GM18909 (cell line): ENCODE measurements around the gene NFIB.

Experiments used
- ATAC-seq: cut with Tn5 transposase; IDR thresholded peaks from one replicate; pipeline ENCODE4 v1.9.1; 2021; ENCODE audit warnings: mild to moderate bottlenecking; ENCODE audit not compliant: unreplicated experiment, poor library complexity

The NFIB gene

GRCh38 chr9:14345354-14346230, 31.7 kb upstream of the NFIB start:
- ATAC-seq, result no peak

DNA sequence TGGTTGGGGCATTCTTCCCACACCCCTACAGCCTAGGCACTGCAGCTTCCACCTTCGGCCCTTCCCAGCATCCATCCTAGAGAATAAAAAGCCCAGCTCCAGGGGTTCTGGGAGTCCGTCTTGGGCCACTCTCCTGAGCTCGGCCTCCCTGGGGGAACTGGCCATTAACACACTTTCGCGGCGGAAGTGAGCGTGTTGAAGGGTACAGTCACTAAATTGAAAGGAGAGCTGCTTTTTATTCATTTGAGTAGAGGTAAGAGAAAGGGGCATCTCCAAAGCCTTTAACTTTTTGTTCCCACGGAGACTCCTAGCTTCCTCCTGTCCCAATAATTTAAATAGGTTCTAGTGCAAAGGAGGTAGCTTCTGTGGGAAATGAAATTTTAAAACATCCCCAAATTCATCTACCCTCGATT, 31.0 kb upstream of the NFIB start:
- no peak for ATAC-seq

GRCh38 chr9:14344053-14344524, 30.1 kb upstream of the NFIB start:
- ATAC-seq, result no peak

GRCh38 chr9:14343261-14344031, 29.5 kb upstream of the NFIB start:
- ATAC-seq, result no peak

DNA sequence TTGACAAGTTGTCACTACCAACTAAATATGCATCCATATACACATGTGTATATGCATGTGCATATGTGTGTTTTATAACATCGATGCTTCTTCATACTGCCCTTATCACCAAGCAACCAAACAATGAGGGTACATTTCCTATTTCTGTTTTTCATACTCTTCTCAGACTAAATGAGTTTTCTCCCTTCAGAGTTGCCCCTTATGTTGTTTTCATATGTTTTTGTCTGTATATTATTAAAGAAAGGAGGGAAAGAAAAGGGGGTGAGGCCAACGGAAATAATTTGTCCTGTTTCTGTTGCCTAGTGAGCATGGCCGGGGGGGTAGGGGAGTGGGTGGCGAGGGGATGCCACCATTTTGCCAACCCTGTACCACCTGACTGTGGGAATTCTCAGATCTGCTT, 28.8 kb upstream of the NFIB start:
- ATAC-seq, result no peak

- no peak for ATAC-seq
Measured at GRCh38 chr9:14341437-14342122, 27.6 kb upstream of the NFIB start.

GRCh38 chr9:14340994-14341393, 27.1 kb upstream of the NFIB start:
- no peak for ATAC-seq

DNA sequence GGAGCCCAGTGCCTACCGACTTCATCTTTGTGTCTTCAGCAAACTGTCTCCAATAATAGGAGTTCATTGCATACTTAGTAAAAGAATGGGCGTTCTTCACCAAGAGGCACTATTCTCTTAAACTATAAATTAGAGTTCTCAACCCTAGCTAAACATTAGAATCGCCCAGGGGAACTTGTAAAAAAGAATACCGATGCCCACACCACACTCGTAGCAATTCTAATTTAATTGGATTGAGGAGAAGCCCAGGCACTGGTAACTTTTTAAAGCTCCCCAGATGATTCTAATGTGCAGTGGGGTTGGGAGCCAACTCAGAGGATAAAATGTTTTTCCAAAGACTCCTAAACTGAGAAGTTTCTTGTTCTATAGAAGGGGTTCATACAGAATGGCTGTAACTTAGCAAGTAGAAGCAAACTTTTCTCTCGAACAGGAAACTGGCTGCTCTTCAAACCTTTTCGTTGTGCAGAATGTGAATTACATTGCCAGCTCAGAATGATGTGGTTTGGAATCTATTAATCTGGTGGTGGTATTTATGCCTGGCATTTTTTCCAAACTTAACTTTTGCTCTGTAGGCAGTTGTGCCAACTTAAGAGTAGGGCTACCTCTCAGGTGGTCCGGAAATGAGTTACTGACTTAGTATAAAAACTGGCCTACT, 26.4 kb upstream of the NFIB start:
- no peak for ATAC-seq

DNA sequence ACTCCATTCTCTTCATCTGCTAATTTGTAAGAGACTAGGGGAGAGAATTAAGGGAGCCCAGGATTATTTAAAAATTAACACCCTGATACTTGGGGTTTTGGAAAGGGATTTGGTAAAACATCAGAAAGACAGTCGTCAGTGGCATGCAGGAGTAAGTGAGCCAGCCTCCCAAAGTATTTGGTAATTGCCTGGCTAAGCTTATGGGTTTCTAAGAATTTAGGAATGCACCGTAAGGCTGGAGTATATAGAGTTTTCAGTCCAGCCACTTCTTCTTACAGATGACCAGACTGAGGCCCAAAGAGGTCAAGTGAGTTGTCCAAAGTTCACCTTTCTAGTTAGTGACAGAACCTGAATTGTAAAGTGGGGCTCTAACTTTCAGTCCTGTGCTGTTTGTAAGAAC, 25.8 kb upstream of the NFIB start:
- no peak for ATAC-seq

DNA sequence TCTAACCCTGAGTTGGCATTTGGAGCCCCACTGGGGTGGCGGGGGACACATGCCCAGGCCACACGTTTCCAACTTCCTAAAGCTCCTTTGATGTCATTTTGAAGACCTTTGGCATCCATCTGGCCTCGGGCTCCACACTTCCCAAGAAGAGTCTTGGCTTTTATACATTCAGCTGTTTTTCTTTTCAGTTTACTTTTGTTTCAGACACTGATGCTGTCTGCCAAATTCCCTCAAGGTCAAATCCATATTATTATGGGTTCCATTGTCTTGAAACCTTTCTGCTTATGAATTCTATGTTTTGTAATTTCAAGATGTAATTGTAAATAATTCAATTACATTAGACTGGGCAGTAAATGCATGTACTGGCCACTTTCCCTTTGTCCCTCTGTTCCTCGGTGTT, 23.7 kb upstream of the NFIB start:
- ATAC-seq, result no peak

DNA sequence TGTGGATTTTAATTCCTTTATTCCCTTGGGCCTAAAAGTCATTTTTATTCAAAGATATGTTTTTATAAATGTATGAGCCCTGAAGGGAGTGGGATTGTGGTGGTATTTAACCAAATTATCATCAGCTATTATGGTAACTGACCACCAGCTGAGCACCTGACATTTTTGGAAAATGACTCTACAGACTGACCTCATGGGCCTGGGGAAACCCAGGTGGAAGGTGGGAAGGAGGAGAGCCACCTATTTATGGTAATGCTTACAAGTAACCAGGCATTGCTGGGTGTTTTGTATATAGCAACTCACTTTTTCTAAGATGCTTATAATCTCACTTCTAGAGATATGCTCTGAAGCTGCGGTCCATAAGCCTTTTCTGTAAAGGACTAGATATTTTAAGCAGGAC, 22.3 kb upstream of the NFIB start:
- no peak for ATAC-seq

DNA sequence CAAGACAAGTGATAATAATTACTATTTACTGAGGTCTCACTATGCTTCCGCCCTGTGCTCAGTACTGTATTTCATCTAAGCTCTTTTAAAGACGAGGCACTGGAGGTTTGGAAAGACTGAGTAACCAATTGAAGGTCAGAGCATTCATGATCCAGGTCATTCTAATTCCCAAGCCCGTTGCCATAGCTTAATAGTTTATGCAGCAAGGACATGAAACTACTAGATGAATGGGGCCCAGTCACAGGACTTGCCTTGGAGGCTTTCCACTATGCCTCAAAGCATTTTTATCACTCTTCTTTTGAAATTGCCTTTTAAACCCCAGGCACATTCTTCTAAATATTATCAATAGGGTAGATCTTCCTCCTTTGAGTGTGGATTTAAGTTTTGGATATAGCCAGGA, 17.2 kb upstream of the NFIB start:
- no peak for ATAC-seq

DNA sequence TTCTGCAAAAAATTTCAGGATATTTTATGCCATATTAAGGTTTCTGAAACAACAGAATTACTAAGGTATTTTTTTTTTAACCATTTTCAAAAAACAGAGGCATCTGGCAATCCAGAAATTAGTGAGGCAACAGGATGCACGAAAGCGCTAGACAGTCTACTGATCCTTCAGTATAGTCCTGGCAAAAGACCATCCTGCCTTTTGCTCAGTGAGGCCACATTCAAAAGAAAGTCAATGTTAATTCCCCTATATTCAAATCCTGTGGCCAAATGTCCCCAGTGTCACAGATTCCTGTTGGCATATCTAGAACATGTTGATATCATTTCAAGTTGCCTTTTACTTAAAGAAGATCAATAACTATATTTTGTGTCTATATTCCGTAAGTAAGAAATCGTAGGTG, 13.1 kb upstream of the NFIB start:
- no peak for ATAC-seq

DNA sequence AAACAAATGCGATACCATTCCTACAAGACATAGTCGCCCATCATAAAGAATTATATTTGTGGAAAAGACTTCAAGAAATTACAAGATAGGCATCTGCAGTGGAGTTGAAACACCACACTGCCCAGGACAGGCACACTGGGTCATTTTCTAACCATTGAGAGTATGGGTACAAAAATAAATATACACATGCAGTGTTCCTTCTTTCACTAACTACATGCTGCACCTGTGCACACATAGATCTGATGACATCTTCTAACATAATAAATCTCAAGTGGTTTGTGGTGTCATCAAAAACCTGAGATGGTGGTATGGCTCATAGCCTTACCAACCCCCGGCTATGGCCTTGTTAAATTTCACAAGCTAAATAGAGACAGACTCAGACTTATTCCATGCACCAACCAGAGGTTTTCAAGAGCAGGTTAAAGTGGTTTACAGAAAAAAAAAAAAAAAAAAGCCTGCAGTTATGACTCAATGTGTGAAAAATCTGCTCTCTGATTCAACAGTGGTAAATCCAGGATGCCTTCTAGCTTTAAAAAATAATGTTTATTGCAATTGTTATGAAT, 12.4 kb upstream of the NFIB start:
- no peak for ATAC-seq

- no peak for ATAC-seq
Measured at GRCh38 chr9:14325147-14325546, 11.2 kb upstream of the NFIB start.

DNA sequence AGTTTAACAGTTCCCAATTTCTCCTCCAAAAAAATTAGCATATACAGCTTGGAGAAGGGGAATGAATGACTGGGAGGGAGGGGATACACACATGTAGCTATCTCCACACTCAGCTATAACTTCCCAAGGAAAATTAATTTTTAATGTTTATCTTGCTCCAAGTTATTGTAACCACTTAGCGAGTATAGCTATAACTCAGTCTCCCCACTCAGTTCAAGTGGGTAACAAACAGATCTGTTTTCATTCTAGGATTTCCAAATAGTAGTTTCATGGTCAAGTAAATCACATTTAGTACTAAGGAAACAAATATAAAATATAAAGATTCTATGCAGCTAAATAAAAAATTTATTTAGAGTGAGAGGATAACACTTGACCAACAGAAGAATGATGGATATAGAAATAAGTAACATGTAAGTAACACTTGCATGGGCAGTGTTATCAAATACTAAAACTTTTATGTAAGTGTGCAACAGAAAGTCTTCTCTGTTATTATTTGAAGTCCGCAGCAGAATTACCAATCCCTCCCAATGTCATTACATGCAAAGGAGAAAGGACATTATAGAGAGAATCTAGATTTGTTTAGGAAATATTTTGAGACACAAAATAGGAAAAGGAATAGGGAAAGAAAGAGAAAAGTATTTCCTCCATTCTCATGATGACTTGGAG, 10.2 kb upstream of the NFIB start:
- ATAC-seq, result no peak

GRCh38 chr9:14323083-14323971, 9.4 kb upstream of the NFIB start:
- peak; percentile 1 for ATAC-seq

DNA sequence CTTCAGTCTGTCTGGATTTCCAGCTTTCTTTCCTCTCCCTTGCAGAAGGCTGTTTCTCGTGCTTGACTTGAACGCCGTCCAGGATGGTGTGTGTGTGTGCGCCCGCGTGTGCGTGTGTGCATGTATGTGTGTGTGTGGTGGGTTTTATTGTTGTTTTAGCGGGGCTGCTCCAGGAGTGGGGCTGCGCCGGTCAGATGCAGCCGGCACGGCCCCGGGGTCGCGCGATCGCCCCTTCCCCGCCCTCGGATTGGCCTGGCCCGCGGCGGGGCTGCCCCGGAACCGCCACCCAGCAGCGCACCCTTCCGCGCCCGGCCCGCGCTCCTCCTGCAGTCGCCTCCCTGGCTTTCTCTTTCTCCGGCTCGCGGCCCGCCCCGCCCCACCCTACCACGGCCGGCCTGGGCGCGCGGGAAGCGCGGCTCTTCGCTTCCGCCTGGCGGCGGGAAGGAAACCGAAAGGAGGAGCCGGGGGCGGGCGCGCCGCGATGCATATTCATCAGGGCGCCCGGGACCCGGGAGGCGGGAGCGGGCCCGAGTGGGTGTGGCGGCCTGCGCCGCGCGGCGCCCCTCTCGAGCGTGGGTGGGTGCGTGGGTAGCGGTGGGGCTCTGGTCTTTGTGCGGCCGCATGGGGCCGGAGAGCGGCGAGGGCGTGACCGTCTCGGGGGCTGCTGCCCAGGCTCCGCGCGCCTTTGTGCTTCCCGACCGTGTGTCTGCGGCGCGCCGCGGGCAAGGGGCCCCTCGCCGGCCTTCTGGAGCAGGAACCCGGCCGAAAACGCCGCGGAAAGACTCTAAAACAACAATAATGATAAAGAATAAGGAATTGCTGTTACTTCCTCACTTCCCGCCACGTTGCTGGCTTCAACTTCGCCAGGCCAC, 8.5 kb upstream of the NFIB start:
- ATAC-seq, result peak; percentile 81
